NCI-H526 (cell line): Measurements from ENCODE around the gene KLHL22.
A peak's percentile ranks its signal among the peaks of the same experiment; 100 is the strongest.
"Not testable (repeated sequence)": the region's sequence is repeated elsewhere in the genome, so short reads cannot be mapped to it uniquely, and the experiment has no call there.

Experiments used
- DNase-seq, 2 experiments: peaks; one replicate each; lab custom pipeline; 2025; lab: John Stamatoyannopoulos, UW

The KLHL22 gene

GRCh38 chr22:20503816-20504215 lies 8.2 kb upstream of the KLHL22 start:
- DNase-seq, result no peak

- no peak for DNase-seq
Observed at GRCh38 chr22:20499769-20500168, 4.2 kb upstream of the KLHL22 start.

GRCh38 chr22:20498913-20499312 lies 3.3 kb upstream of the KLHL22 start:
- no peak for DNase-seq

GRCh38 chr22:20497426-20497825 lies 1.8 kb upstream of the KLHL22 start:
- DNase-seq, result no peak

GRCh38 chr22:20495861-20496681 lies 476 bp upstream of the KLHL22 start:
- peak; percentile 49 to 91 for DNase-seq

- no peak for DNase-seq
Observed at GRCh38 chr22:20491346-20491745, 4.2 kb downstream of the KLHL22 start.

- DNase-seq, result no peak
Observed at GRCh38 chr22:20490941-20491307, 4.7 kb downstream of the KLHL22 start.

GRCh38 chr22:20490183-20490940 lies 5.2 kb downstream of the KLHL22 start:
- no peak for DNase-seq

- DNase-seq, result no peak
Observed at GRCh38 chr22:20488946-20489345, 6.6 kb downstream of the KLHL22 start.

GRCh38 chr22:20487715-20488114 lies 7.9 kb downstream of the KLHL22 start:
- DNase-seq, result no peak

GRCh38 chr22:20486229-20486628 lies 9.4 kb downstream of the KLHL22 start:
- no peak for DNase-seq

- DNase-seq, result no peak
Observed at GRCh38 chr22:20484948-20485683, 10.5 kb downstream of the KLHL22 start.

GRCh38 chr22:20483771-20484170 lies 11.8 kb downstream of the KLHL22 start:
- no peak for DNase-seq

GRCh38 chr22:20483143-20483506 lies 12.5 kb downstream of the KLHL22 start:
- not testable (repeated sequence) for DNase-seq

GRCh38 chr22:20479612-20480196 lies 15.9 kb downstream of the KLHL22 start:
- no peak for DNase-seq

- DNase-seq, result not testable (repeated sequence)
Observed at GRCh38 chr22:20478059-20478458, 17.5 kb downstream of the KLHL22 start.

GRCh38 chr22:20475569-20475968 lies 20.0 kb downstream of the KLHL22 start:
- DNase-seq, result not testable (repeated sequence)

- DNase-seq, result no peak
Observed at GRCh38 chr22:20475115-20475436, 20.5 kb downstream of the KLHL22 start.

- DNase-seq, result no peak
Observed at GRCh38 chr22:20472629-20473442, 22.8 kb downstream of the KLHL22 start.

GRCh38 chr22:20471126-20471833 lies 24.3 kb downstream of the KLHL22 start:
- DNase-seq, result no peak

- DNase-seq, result not testable (repeated sequence)
Observed at GRCh38 chr22:20470525-20470924, 25.1 kb downstream of the KLHL22 start.
